GM18870 (cell line): ENCODE measurements around the gene OR7A5.
"Not testable (repeated sequence)": the region's sequence is repeated elsewhere in the genome, so short reads cannot be mapped to it uniquely, and the experiment has no call there.

Experiments used
- ATAC-seq: cut with Tn5 transposase; IDR thresholded peaks from one replicate; pipeline ENCODE4 v1.9.1; 2021; ENCODE audit warnings: moderate library complexity; ENCODE audit not compliant: unreplicated experiment

The OR7A5 gene

GRCh38 chr19:14835011-14835410 is at the start of gene OR7A5, which contains the start of gene OR7C1:
Gene OR7A5, minus strand, starts transcription at chr19:14835185. Its CDS starts 6,944 bp downstream, at chr19:14828241.
Gene OR7C1, minus strand, starts transcription at chr19:14835185. Its CDS starts 35,049 bp downstream, at chr19:14800136.
- no peak for ATAC-seq

- no peak for ATAC-seq
These were observed 36.7 kb upstream of the OR7A5 start for GRCh38 chr19:14871619-14872230.

GRCh38 chr19:14868497-14868896 is 33.5 kb upstream of the OR7A5 start:
- no peak for ATAC-seq

GRCh38 chr19:14848822-14849221 is 13.8 kb upstream of the OR7A5 start, which contains the start of gene OR7A10:
Gene OR7A10, minus strand, starts transcription at chr19:14848922. Its CDS starts 7,045 bp downstream, at chr19:14841877.
- no peak for ATAC-seq

- no peak for ATAC-seq
These were observed 8.6 kb upstream of the OR7A5 start for GRCh38 chr19:14843578-14843977.

- ATAC-seq: no peak
These were observed 8.2 kb upstream of the OR7A5 start for GRCh38 chr19:14843169-14843568.

DNA sequence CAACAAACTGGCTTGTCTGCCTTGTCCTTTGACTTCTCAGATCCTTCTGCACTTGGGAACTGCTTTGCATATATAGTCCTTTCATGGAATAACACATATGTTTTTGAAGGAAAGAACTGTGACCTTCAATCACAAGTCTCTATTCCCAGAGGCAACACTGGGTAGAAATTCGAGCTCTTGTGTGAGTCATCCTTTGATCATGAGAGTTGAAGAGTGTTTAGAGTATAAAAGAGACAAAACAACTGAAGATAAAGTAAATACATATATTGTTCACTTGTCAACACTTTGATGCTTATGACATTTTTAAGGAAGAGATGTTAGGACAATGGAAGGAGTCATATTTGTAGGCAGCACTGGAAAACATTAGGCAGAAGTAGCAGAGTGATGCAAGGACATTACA is 5.2 kb upstream of the OR7A5 start:
- ATAC-seq: no peak

DNA sequence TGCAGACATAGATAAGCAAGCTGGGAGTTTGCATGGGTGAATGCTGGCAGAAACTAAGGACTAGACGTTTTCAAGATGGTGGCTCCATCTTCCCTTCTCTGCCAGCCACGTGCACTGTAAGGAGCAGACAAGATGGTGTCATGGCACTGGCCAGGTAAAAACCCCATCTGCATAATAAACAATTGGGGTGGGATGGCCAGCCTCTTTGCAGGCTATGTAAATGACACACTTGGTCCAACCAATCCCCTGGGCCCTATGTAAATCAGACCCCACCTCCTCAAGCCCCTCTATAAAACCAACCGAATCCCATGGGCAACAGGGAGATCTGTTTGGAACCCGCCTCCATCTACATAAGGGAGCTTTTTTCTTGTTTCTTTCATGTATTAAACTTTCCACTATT is 2.4 kb upstream of the OR7A5 start:
- ATAC-seq: no peak

GRCh38 chr19:14830702-14831101 is 4.3 kb downstream of the OR7A5 start:
- ATAC-seq: no peak

DNA sequence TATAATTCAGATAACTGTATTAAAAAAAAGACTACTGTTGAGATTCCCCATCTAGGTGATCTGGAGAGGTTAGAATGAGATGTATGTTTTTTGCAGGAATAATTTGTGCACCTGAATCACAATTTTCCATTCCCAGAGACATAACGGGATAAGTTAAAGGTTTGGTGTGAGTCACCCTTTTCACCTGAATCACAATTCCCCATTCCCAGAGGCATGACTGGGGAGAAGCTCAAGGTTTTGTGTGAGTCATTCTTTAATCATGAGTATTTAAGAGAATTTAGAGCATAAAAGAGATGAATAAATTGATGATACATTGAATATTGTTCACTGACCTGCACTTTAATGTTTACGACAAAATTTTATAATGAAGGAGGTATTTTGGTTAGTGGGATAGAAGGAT is 9.0 kb downstream of the OR7A5 start:
- ATAC-seq: no peak

- no peak for ATAC-seq
These were observed 13.0 kb downstream of the OR7A5 start for GRCh38 chr19:14821937-14822336.

- no peak for ATAC-seq
These were observed 16.4 kb downstream of the OR7A5 start for GRCh38 chr19:14818588-14818987.

- ATAC-seq: no peak
These were observed 17.9 kb downstream of the OR7A5 start for GRCh38 chr19:14817052-14817451.

GRCh38 chr19:14814982-14815652 is 19.9 kb downstream of the OR7A5 start:
- no peak for ATAC-seq

DNA sequence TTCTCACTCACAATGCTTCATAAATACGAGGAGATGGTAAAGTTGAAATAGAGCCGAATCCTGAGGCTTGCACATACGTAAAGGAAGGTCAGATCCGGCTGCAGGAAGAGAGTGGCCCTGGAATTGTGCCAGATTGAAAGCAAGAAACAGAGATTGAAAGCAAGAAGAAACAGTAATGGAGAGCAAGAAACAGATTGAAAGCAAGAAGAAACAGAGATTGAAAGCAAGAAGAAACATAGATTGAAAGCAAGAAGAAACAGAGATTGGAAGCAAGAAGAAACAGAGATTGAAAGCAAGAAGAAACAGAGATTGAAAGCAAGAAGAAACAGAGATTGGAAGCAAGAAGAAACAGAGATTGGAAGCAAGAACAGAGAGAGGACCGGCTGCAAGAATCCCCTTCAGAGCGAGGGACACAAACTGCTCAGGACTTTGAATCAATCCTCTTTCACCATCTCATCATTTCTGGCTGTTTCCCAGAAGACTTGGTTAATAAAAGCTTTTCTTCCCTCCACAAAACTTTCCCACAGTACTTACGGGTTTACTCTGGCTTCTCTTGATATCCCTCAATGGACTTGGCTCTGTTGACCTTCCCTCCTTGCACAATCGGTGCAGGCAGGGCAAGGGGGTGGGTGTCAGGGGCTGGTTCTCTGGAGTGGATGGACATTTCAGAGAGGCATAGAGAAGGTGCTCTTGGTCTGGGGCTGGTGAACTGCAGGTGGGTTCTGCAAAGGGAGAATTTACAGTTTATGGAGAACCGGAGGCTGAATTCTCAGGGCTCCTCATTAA is 25.5 kb downstream of the OR7A5 start:
- no peak for ATAC-seq

- ATAC-seq: no peak
These were observed 30.2 kb downstream of the OR7A5 start for GRCh38 chr19:14804765-14805164.

- ATAC-seq: no peak
These were observed 36.2 kb downstream of the OR7A5 start for GRCh38 chr19:14798760-14799159.

GRCh38 chr19:14796021-14796420 is 39.0 kb downstream of the OR7A5 start:
- ATAC-seq: no peak

DNA sequence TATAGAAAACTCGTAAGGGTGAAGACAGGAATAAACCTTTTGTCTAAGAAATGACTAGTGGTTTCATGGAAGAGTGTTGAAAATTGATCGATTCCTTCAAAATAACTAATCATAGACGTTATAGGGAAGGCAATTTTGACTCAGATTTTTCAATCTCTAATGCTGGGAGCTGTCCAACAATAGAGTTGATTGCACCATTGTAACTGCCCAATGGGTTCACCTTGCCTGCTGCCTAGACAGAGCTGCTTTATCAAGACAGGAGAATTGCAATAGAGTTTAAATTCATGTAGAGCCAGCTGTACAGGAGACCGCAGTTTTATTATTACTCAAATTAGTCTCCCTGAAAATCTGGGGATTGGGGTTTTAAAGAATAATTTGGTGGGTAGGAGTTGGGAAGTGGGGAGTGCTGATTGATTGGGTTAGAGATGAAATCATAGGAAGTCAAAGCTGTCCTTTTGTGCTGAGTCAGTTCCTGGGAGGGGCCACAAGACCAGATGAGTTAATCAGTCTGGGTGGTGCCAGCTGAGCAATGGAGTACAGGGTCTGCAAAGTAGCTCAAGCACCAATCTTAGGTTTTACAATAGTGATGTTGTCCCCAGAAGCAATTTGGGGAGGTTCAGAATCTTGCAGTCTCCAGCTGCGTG is 39.8 kb downstream of the OR7A5 start:
- no peak for ATAC-seq

- ATAC-seq: not testable (repeated sequence)
These were observed 42.7 kb downstream of the OR7A5 start for GRCh38 chr19:14792250-14792649.

DNA sequence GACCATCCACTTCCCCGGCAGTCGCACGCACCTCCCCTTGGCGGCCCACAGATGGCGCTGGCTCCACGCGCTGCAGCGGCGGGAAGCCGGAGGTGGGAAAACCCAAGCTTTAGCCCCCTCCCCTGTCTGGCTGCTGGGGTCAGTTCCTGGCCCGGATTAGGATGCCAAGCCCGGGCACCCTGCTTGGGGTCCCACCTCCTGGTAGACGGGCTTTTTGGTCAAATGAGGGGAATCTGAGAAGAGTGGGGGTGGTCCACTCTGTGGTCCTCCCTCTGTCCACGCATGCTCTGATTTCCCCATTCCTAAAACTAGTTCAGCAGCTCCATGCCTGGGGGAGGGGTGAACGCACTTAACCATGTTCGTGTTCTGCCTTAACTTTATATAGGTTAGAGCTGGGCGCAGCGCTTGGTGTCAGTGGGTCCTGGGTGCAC is 48.5 kb downstream of the OR7A5 start:
- ATAC-seq: no peak
